GM19324 (cell line): ENCODE data around the gene KCNJ3.

Source experiments
- ATAC-seq: cut with Tn5 transposase; IDR thresholded peaks from one replicate; pipeline ENCODE4 v1.9.1; 2021; ENCODE audit warnings: mild to moderate bottlenecking, moderate library complexity; ENCODE audit not compliant: unreplicated experiment, low FRiP score

The KCNJ3 gene

DNA sequence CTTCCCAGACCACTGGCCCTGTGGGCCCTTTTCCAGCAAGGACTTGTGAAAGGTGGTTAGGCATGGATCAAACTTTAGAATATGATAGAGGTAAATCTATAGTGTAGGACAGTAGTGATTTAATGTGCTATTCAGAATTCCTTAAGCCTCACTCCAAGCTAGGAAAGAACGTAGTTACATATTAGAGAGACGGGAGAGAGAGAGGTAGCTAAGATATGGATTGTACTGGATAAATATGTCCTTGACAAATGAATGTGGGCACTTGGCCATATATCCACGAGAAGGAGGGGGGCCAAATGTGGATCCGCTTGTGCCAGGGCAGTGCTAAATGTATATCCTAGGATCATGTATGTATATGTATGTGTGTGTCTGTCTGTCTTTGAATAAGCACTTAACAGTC is 6.5 kb downstream of the KCNJ3 start:
- ATAC-seq: no peak

DNA sequence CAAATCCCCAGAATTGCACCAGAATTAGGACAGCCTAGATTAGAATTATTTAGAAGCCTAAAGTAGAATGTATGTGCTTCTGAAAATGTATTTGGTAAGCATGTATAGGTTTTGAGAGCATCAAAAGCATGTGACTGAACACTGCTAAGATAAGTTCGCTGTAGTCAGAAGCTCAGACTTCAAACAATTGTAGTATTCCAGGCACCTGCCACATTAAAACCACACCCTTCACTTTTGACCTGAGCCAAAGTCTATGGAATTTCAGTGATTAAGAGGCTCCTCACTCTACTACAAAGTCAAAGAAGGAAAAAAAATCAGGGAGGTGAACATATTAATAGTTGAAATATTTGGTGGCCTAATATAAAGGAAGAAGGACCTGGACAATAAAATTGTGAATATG is 8.2 kb downstream of the KCNJ3 start:
- ATAC-seq: no peak

GRCh38 chr2:154707994-154708575 is 9.6 kb downstream of the KCNJ3 start:
- ATAC-seq: no peak

GRCh38 chr2:154709215-154709614 is 10.7 kb downstream of the KCNJ3 start:
- ATAC-seq: no peak

DNA sequence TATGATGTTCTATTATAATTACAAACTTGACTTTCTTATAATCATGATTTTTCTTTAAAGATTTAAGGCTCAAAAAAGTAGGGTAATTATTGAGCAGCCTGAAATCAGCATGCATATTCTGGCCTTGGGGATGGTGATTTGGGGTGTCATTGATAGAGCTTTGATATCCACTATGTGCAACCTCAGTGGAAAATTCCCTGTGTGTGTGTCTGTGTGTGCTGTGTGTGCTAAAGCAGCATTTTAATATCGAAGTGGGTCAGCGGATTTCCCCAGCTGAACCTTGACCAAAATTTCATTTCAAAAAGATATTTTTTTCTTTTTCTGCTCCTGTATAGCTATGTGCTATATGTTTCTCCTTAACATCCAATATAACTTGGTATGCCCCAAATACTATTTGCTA is 11.6 kb downstream of the KCNJ3 start:
- ATAC-seq: no peak

GRCh38 chr2:154710685-154711084 is 12.2 kb downstream of the KCNJ3 start:
- no peak for ATAC-seq

- no peak for ATAC-seq
Observed at GRCh38 chr2:154713675-154714074, 15.2 kb downstream of the KCNJ3 start.

- ATAC-seq: no peak
Observed at GRCh38 chr2:154720651-154721050, 22.2 kb downstream of the KCNJ3 start.

DNA sequence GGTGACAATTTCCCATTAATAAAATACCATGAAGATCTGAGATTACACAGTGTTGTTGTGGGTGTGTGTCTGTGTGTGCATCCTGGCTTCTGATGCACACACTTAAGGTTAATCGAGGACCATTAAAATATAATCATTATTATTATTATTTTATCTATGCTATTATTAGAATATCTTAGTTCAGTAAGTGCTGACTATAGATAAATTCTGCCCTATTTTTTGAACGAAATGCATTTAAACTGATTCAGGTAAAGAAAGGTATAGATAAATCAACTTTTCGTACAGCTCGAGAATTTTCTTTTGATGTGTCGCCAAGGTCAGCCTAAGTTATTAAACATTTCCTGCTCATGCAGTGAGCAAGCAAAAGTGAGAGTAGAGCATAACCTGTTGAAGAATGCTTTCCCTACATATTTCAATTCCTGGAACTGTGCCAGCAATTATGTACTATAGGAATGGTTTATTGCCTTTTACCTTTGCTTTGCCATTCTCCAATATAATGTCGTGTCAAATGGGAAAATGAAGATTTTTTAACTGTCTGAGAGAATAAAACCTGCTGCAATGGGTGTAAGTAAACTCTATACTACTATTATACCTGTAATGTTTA is 25.8 kb downstream of the KCNJ3 start:
- ATAC-seq: no peak

- ATAC-seq: no peak
Observed at GRCh38 chr2:154740361-154740760, 41.9 kb downstream of the KCNJ3 start.

GRCh38 chr2:154758871-154759270 is 60.4 kb downstream of the KCNJ3 start:
- no peak for ATAC-seq

- no peak for ATAC-seq
Observed at GRCh38 chr2:154762638-154763037, 64.1 kb downstream of the KCNJ3 start.

DNA sequence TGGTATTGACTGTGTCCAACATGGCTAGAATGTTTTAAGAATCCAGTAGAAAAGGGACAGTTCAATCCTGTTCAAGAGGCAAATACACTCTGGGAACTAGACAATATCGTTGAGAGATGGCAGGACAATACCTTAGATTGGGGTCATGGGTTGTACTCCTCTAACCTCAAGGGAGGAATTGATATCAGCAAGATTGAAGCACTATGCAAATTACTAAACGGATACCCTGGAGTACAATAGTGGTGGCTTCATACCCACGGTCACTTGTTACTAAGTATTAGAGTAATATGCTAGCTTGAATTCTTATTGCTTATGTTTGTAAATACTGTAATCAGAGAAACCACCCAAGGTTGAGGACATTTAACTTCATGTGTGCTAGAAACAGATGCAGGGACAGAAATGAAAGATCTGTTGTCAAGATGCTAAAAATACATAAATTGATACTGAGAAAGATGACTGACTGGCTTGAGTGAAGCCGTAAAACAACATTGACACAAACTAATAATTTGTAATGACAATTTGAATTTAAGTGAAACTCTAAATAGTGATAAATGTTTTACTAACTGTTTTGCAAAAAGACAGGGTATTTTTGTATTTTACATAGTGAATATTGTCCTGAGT is 73.3 kb downstream of the KCNJ3 start:
- ATAC-seq: no peak

DNA sequence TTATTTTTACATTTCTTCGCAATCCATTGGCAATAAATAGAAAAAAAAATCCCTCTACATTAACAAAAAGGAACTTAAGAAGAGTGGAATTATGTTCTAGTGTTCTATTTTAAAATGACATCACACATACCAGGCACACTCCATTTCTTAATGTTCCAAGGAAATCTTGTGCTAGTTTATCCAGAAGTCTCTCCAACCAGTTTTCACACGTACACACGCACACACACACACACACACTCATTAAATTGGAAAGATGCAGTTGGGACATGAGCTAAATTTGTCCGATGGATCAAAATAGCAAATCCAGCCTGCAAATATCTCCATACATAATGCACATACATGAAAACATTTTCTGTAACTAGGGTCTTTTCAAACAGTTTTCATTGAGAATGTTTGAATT is 78.3 kb downstream of the KCNJ3 start:
- ATAC-seq: no peak

DNA sequence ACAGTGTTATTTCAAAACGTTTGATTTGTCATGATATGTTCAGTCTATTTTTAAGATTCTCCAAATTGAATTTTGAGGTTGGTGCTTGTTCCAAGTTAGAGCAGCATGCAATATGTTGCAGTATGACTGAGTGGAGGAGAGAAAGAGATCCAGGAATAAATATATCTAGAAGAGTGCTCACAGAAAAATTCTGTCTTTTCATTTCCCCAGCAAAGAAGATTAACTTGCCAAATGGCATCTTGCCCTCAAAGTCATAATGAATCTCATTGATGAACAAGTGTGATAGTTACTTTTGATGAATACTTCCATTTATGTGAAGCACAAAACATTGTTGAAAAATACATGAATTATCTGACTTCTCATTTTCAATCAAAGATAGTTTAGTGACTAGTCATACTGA is 95.9 kb downstream of the KCNJ3 start:
- ATAC-seq: no peak

DNA sequence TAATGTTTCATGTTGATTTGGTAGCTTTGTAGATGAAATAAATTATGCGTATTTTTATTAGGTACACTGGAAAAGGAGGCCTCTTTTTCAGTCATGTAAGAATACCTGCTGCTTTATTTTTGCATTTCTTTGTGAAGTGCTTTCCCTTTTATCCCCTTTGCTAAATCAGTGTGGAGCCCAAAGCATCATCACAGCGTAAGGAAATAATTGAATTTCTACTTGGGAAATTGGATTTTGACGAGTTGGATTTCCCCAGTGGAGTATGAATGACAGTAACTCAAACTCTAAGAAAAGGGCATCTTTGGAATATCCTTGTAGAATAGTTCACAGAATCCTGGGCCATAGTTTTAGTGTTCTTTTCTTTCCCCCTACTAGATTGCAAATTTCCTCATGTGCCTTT is 97.2 kb downstream of the KCNJ3 start:
- no peak for ATAC-seq

DNA sequence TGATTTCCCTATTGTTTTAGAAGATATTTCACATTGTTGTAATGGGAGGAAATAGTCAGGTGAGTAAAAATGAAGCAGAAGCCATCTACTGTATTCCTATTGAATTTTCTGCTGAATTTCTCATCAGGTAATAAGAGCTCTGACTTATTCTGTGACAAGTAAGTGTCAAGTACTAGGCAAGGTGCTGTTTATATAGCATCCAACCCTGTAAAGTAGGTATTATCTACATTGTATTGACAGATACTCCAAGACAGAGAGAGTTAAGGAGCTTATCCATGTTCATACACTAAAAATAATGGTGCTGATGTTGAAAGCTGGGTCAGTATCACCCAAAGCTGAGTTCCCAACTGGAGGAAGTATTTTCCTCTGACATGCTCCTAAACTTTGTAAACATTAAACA is 106.0 kb downstream of the KCNJ3 start:
- no peak for ATAC-seq

DNA sequence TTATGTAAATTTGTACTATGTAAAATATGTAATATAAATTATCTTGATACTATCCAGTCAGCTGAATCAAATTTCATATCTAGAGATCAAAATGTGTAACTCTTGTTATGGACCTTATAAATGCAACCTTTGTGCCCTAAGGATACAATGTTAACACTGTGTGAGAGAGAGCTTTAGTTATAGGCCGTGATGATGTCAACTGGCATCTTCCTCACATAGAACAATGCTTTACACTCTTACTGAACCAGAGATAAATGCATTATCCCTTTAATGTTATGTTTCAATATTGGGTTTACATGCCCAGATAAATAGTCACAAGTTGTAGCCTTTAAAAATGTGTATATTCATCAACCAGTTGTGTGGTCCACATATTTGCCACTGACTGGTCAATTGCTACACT is 115.1 kb downstream of the KCNJ3 start:
- ATAC-seq: no peak

GRCh38 chr2:154814856-154815255 is 116.4 kb downstream of the KCNJ3 start:
- ATAC-seq: no peak

GRCh38 chr2:154825358-154825757 is 126.9 kb downstream of the KCNJ3 start:
- no peak for ATAC-seq

GRCh38 chr2:154826827-154827226 is 128.3 kb downstream of the KCNJ3 start:
- no peak for ATAC-seq

GRCh38 chr2:154827286-154827685 is 128.8 kb downstream of the KCNJ3 start:
- no peak for ATAC-seq
